Left ventricle myocardium inferior (tissue), 1 donor: ENCODE measurements around the gene LIMCH1. TPM values are rescaled to one million over a fixed set of nuclear protein-coding genes. Genes with fewer than 3 reads are reported as not detected.

Experiments used
- DNase-seq: peaks from one replicate; pipeline ENCODE4 v3.0.0-alpha.2; 2020
- H3K27ac ChIP-seq: fragments of 200-600 bp; replicated peaks from 2 replicates; pipeline ENCODE4 v1.8.0; 2021
- H3K27me3 ChIP-seq: fragments of 200-600 bp; 2 replicates; pipeline ENCODE4 v1.8.0; 2021; ENCODE audit warnings: low read depth
- H3K36me3 ChIP-seq: fragments of 200-600 bp; 2 replicates; pipeline ENCODE4 v1.8.0; 2021
- H3K4me1 ChIP-seq: fragments of 200-600 bp; 2 replicates; pipeline ENCODE4 v1.8.0; 2021
- H3K4me3 ChIP-seq: fragments of 200-600 bp; 2 replicates; pipeline ENCODE4 v1.8.0; 2021; ENCODE audit warnings: mild to moderate bottlenecking, moderate library complexity
- H3K9me3 ChIP-seq: fragments of 200-600 bp; replicated peaks from 2 replicates; pipeline ENCODE4 v1.8.0; 2021
- CTCF ChIP-seq: fragments of 200-600 bp; IDR thresholded peaks from 2 replicates; pipeline ENCODE4 v1.8.0; 2021; ENCODE audit warnings: antibody characterized with exemption, mild to moderate bottlenecking, borderline replicate concordance
- intact Hi-C: fragments of 100-400 bp; cut with micrococcal nuclease; formaldehyde crosslinking; loops from one replicate; pipeline ENCODE4 v1.11.0; 2022
- total RNA-seq: library from RNA; stranded (reverse); fragmentation: NEBNext Ultra II Directional; extraction: Animal tissue kit (Norgen Biotek cat#: 25700); gene quantifications from one replicate; pipeline ENCODE4 v1.2.1, GENCODE V29; 2021
- donor health status: DM: no; HTN: yes; CAD: no; lungs with severe emphysema.

LIMCH1 gene
- total RNA-seq, 1 donor from 2014 or later, result 382 TPM

- no peaks in the 10 kb centered on the region for H3K9me3 ChIP-seq
- no peak for DNase-seq
- no peak for TF ChIP-seq CTCF
- no peaks in the 10 kb centered on the region for H3K27me3 ChIP-seq
- H3K27ac ChIP-seq, result no peak overlapping the region
- intact Hi-C loops, result no loop called here
- H3K4me3 ChIP-seq, result no peak overlapping the region
- peaks cover 67% of the 10 kb centered on the region for H3K4me1 ChIP-seq
- peaks cover 15% of the 10 kb centered on the region for H3K36me3 ChIP-seq
These were observed 64.2 kb downstream of the LIMCH1 start for GRCh38 chr4:41602113-41602512.

GRCh38 chr4:41602886-41603498, 65.0 kb downstream of the LIMCH1 start:
- no peak for TF ChIP-seq CTCF
- Histone ChIP-seq H3K27ac (no peak overlapping the region), H3K4me3 (no peak overlapping the region), H3K36me3 (peaks cover 21% of the 10 kb centered on the region), H3K4me1 (peaks cover 58% of the 10 kb centered on the region), H3K27me3 (no peaks in the 10 kb centered on the region), H3K9me3 (no peaks in the 10 kb centered on the region)
- DNase-seq, result no peak
- intact Hi-C loops, result no loop called here

- Histone ChIP-seq H3K4me3 (no peak overlapping the region), H3K4me1 (peaks cover 53% of the 10 kb centered on the region), H3K27me3 (no peaks in the 10 kb centered on the region), H3K27ac (peak overlapping the region; percentile 6), H3K9me3 (no peaks in the 10 kb centered on the region), H3K36me3 (peaks cover 37% of the 10 kb centered on the region)
- intact Hi-C loops, result no loop called here
- TF ChIP-seq CTCF, result no peak
- no peak for DNase-seq
These were observed 71.9 kb downstream of the LIMCH1 start for GRCh38 chr4:41609851-41610250.

- no peak for TF ChIP-seq CTCF
- intact Hi-C loops, result no loop called here
- no peaks in the 10 kb centered on the region for H3K27me3 ChIP-seq
- DNase-seq, result no peak
- H3K4me1 ChIP-seq, result peaks cover 54% of the 10 kb centered on the region
- H3K27ac ChIP-seq, result peak overlapping the region; percentile 80
- no peaks in the 10 kb centered on the region for H3K9me3 ChIP-seq
- H3K4me3 ChIP-seq, result no peak overlapping the region
- peaks cover 38% of the 10 kb centered on the region for H3K36me3 ChIP-seq
These were observed 72.5 kb downstream of the LIMCH1 start for GRCh38 chr4:41610474-41610873.

GRCh38 chr4:41611124-41611838, 73.3 kb downstream of the LIMCH1 start:
- peaks cover 32% of the 10 kb centered on the region for H3K36me3 ChIP-seq
- H3K27ac ChIP-seq, result peak overlapping the region; percentile 80
- no peak overlapping the region for H3K4me3 ChIP-seq
- no peaks in the 10 kb centered on the region for H3K27me3 ChIP-seq
- no peak for DNase-seq
- intact Hi-C loops, result no loop called here
- peaks cover 54% of the 10 kb centered on the region for H3K4me1 ChIP-seq
- H3K9me3 ChIP-seq, result no peaks in the 10 kb centered on the region
- no peak for TF ChIP-seq CTCF
